HG02798 (cell line): Measurements from ENCODE around the gene LCMT1.
"Not testable (repeated sequence)": the region's sequence is repeated elsewhere in the genome, so short reads cannot be mapped to it uniquely, and the experiment has no call there.

Source experiments
- ATAC-seq: cut with Tn5 transposase; IDR thresholded peaks from one replicate; pipeline ENCODE4 v1.9.1; 2021; ENCODE audit warnings: mild to moderate bottlenecking; ENCODE audit not compliant: unreplicated experiment, poor library complexity

LCMT1 gene

GRCh38 chr16:25181236-25181635 lies 69.7 kb downstream of the LCMT1 start:
- ATAC-seq = not testable (repeated sequence)

GRCh38 chr16:25184771-25185170 lies 73.2 kb downstream of the LCMT1 start:
- ATAC-seq = no peak

GRCh38 chr16:25187491-25187795 lies 75.9 kb downstream of the LCMT1 start:
- no peak for ATAC-seq

GRCh38 chr16:25189305-25189704 lies 77.8 kb downstream of the LCMT1 start:
- ATAC-seq = no peak

GRCh38 chr16:25192096-25192495 lies 80.6 kb downstream of the LCMT1 start:
- ATAC-seq = no peak

- no peak for ATAC-seq
These were observed 82.8 kb downstream of the LCMT1 start for GRCh38 chr16:25194273-25194878.

- no peak for ATAC-seq
These were observed 86.5 kb downstream of the LCMT1 start for GRCh38 chr16:25198021-25198420.

GRCh38 chr16:25199457-25199856 lies 87.9 kb downstream of the LCMT1 start:
- ATAC-seq = no peak

- no peak for ATAC-seq
These were observed 99.2 kb downstream of the LCMT1 start for GRCh38 chr16:25210758-25211157.

- no peak for ATAC-seq
These were observed 101.1 kb downstream of the LCMT1 start for GRCh38 chr16:25212636-25213035.

GRCh38 chr16:25213709-25214397 lies 102.3 kb downstream of the LCMT1 start:
- no peak for ATAC-seq

- no peak for ATAC-seq
These were observed 105.6 kb downstream of the LCMT1 start for GRCh38 chr16:25217112-25217511.

- ATAC-seq = no peak
These were observed 106.4 kb downstream of the LCMT1 start for GRCh38 chr16:25217921-25218320.

- no peak for ATAC-seq
These were observed 107.7 kb downstream of the LCMT1 start for GRCh38 chr16:25219070-25219737.

GRCh38 chr16:25222959-25223358 lies 111.4 kb downstream of the LCMT1 start:
- no peak for ATAC-seq

GRCh38 chr16:25223964-25224363 lies 112.4 kb downstream of the LCMT1 start:
- ATAC-seq = no peak

GRCh38 chr16:25224731-25225319 lies 113.3 kb downstream of the LCMT1 start:
- no peak for ATAC-seq
